Panc1 (cell line): ENCODE results near the gene PLA2G2D. TPM values are rescaled to one million over a fixed set of nuclear protein-coding genes. Genes with fewer than 3 reads are reported as not detected.

Source experiments
- ATAC-seq: fragments of 200-7000 bp; cut with Tn5 transposase; 2 replicates; pipeline ENCODE4 v1.9.1; 2020; ENCODE audit warnings: mild to moderate bottlenecking, moderate library complexity
- BruUV-seq: library from RNA; stranded (reverse); fragments of 400-500 nt; replicated peaks from 2 replicates; lab custom pipeline; 2021; lab: Mats Ljungman, UMichigan
- CTCF ChIA-PET: fragments of 300-600 bp; sonication (Branson Sonifier 250); formaldehyde crosslinking; loops from one replicate; lab custom pipeline; 2022; ENCODE audit warnings: antibody characterized with exemption; lab: Charles Lee
- POLR2A ChIA-PET: fragments of 300-600 bp; sonication (Branson Sonifier 250); formaldehyde crosslinking; loops from one replicate; lab custom pipeline; 2022; ENCODE audit warnings: antibody characterized with exemption; lab: Charles Lee
- DNase-seq: peaks from one replicate; pipeline ENCODE4 v3.0.0-alpha.2; 2010; ENCODE audit warnings: low read depth, low spot score
- H3K27ac ChIP-seq: 2 replicates; pipeline ENCODE4 v1.5.1; 2011; ENCODE audit warnings: mild to moderate bottlenecking, low read length, inconsistent platforms
- H3K27me3 ChIP-seq: fragments of 200-500 bp; sonication (Bioruptor generic); 2 replicates; pipeline ENCODE4 v1.6.0; 2014; ENCODE audit warnings: low read length, inconsistent platforms; ENCODE audit not compliant: control insufficient read depth, insufficient read depth
- H3K36me3 ChIP-seq: fragments of 200-500 bp; sonication (Bioruptor generic); 2 replicates; pipeline ENCODE4 v1.5.1; 2014; ENCODE audit warnings: inconsistent platforms, mild to moderate bottlenecking, low read length, moderate library complexity; ENCODE audit not compliant: control insufficient read depth, insufficient read depth
- H3K4me1 ChIP-seq: 2 replicates; pipeline ENCODE4 v1.5.1; 2011; ENCODE audit warnings: inconsistent platforms, mild to moderate bottlenecking, low read length, moderate library complexity; ENCODE audit not compliant: control insufficient read depth, insufficient read depth
- H3K4me3 ChIP-seq, 2 experiments: 2 replicates each; pipeline ENCODE4 v1.5.1; 2011 to 2012; ENCODE audit warnings: low read depth in 2 of 2, low read length in 2 of 2, mild to moderate bottlenecking in 2 of 2, inconsistent platforms in 1 of 2, moderate library complexity in 1 of 2
- H3K9me3 ChIP-seq: fragments of 200-500 bp; sonication (Bioruptor generic); 2 replicates; pipeline ENCODE4 v1.5.1; 2014; ENCODE audit warnings: low read depth, mild to moderate bottlenecking, inconsistent platforms, low read length, moderate library complexity; ENCODE audit not compliant: control insufficient read depth, insufficient read depth
- POLR2AphosphoS5 ChIP-seq: IDR thresholded peaks from 2 replicates; pipeline ENCODE4 v1.6.1; 2012; ENCODE audit warnings: mild to moderate bottlenecking, low read depth, low read length, moderate library complexity
- SIN3A ChIP-seq: IDR thresholded peaks from 2 replicates; pipeline ENCODE4 v1.6.1; 2012; ENCODE audit warnings: low read depth, mild to moderate bottlenecking, low read length, moderate library complexity, borderline replicate concordance; ENCODE audit not compliant: insufficient read depth
- TCF7L2 ChIP-seq: IDR thresholded peaks from 2 replicates; pipeline ENCODE4 v1.6.1; 2011; ENCODE audit warnings: mild to moderate bottlenecking, low read depth, low read length, inconsistent platforms
- in situ Hi-C: cut with HindIII; loops from 2 replicates; pipeline ENCODE4 v1.10.0; 2016; ENCODE audit warnings: low sequenced_read_pairs, low pct_unique_long_range_greater_than_20kb
- intact Hi-C: fragments of 100-400 bp; cut with micrococcal nuclease; formaldehyde crosslinking; loops from one replicate; pipeline ENCODE4 v1.10.0; 2022; ENCODE audit not compliant: unreplicated experiment
- total RNA-seq: library from RNA; stranded (reverse); gene quantifications from one replicate; pipeline ENCODE4 v1.2.1, GENCODE V29; 2021; ENCODE audit not compliant: unreplicated experiment
- TF ChIP-seq, protein P1 (sequence below): fragments of 450-650 bp; IDR thresholded peaks from 2 replicates; pipeline ENCODE4 v1.5.1; 2017; ENCODE audit warnings: mild to moderate bottlenecking
- TF ChIP-seq, protein P2 (sequence below), 2 experiments: IDR thresholded peaks; 2 replicates each; pipeline ENCODE4 v1.6.1; 2011 to 2012; ENCODE audit warnings: low read depth in 2 of 2, control low read depth in 1 of 2, low read length in 1 of 2, mild to moderate bottlenecking in 1 of 2, moderate library complexity in 1 of 2; ENCODE audit not compliant: insufficient read depth in 1 of 2

Gene PLA2G2D
- total RNA-seq, 1 experiment from 2014 or later: not detected

DNA sequence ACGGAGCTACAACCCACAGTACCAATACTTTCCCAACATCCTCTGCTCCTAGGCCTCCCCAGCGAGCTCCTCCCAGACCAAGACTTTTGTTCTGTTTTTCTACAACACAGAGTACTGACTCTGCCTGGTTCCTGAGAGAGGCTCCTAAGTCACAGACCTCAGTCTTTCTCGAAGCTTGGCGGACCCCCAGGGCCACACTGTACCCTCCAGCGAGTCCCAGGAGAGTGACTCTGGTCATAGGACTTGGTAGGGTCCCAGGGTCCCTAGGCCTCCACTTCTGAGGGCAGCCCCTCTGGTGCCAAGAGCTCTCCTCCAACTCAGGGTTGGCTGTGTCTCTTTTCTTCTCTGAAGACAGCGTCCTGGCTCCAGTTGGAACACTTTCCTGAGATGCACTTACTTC lies 28.7 kb downstream of the PLA2G2D start:
- BruUV-seq: no TSS peak
- in situ Hi-C loops (no loop called here), intact Hi-C loops (no loop called here)
- Histone ChIP-seq H3K9me3 (no peaks in the 10 kb centered on the region), H3K27me3 (peaks cover 10% of the 10 kb centered on the region), H3K36me3 (no peaks in the 10 kb centered on the region), H3K27ac (no peak overlapping the region), H3K4me1 (no peaks in the 10 kb centered on the region), H3K4me3 (no peak overlapping the region)
- DNase-seq (no peak), ATAC-seq (no peak)
- TF ChIP-seq TCF7L2: no peak
- TF ChIP-seq SIN3A: no peak
- TF ChIP-seq POLR2AphosphoS5: no peak
- TF ChIP-seq, protein P1, sequence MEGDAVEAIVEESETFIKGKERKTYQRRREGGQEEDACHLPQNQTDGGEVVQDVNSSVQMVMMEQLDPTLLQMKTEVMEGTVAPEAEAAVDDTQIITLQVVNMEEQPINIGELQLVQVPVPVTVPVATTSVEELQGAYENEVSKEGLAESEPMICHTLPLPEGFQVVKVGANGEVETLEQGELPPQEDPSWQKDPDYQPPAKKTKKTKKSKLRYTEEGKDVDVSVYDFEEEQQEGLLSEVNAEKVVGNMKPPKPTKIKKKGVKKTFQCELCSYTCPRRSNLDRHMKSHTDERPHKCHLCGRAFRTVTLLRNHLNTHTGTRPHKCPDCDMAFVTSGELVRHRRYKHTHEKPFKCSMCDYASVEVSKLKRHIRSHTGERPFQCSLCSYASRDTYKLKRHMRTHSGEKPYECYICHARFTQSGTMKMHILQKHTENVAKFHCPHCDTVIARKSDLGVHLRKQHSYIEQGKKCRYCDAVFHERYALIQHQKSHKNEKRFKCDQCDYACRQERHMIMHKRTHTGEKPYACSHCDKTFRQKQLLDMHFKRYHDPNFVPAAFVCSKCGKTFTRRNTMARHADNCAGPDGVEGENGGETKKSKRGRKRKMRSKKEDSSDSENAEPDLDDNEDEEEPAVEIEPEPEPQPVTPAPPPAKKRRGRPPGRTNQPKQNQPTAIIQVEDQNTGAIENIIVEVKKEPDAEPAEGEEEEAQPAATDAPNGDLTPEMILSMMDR: no peak
- TF ChIP-seq, protein P2, sequence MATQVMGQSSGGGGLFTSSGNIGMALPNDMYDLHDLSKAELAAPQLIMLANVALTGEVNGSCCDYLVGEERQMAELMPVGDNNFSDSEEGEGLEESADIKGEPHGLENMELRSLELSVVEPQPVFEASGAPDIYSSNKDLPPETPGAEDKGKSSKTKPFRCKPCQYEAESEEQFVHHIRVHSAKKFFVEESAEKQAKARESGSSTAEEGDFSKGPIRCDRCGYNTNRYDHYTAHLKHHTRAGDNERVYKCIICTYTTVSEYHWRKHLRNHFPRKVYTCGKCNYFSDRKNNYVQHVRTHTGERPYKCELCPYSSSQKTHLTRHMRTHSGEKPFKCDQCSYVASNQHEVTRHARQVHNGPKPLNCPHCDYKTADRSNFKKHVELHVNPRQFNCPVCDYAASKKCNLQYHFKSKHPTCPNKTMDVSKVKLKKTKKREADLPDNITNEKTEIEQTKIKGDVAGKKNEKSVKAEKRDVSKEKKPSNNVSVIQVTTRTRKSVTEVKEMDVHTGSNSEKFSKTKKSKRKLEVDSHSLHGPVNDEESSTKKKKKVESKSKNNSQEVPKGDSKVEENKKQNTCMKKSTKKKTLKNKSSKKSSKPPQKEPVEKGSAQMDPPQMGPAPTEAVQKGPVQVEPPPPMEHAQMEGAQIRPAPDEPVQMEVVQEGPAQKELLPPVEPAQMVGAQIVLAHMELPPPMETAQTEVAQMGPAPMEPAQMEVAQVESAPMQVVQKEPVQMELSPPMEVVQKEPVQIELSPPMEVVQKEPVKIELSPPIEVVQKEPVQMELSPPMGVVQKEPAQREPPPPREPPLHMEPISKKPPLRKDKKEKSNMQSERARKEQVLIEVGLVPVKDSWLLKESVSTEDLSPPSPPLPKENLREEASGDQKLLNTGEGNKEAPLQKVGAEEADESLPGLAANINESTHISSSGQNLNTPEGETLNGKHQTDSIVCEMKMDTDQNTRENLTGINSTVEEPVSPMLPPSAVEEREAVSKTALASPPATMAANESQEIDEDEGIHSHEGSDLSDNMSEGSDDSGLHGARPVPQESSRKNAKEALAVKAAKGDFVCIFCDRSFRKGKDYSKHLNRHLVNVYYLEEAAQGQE (IDR thresholded peaks at IDR 0.05; ENCODE audit: insufficient read depth in 1 of 2, low read depth in 2 of 2, low read length in 1 of 2): no peak
- ChIA-PET POLR2A (no interaction called here), CTCF (no interaction called here)

DNA sequence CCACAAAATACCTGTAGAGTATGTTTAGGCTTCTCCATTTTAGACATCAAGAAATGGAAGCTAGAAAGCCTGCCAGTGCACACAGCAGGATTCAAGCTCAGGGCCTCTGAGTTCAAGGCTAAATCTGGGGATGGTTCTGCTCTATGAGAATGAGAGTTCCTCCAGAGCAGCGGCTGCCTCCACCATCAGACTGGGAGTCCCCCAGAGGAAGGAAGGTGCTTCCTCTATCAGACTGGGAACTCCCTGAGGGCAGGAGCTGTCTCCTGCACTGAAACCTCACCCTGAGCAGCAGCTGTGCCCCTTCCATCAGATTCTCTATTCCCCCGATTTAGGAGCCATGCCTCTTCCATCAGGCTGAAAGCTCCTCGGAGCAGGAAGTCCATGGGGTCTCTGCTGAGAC lies 29.2 kb downstream of the PLA2G2D start:
- intact Hi-C loops: no loop called here
- no peak for TF ChIP-seq SIN3A
- TF ChIP-seq, protein P1: no peak
- TF ChIP-seq TCF7L2: no peak
- TF ChIP-seq POLR2AphosphoS5: no peak
- TF ChIP-seq, protein P2 (IDR thresholded peaks at IDR 0.05; ENCODE audit: insufficient read depth in 1 of 2, low read depth in 2 of 2, low read length in 1 of 2): no peak
- ATAC-seq (no peak), DNase-seq (no peak)
- ChIA-PET POLR2A (no interaction called here), CTCF (no interaction called here)
- no peak overlapping the region for H3K4me3 ChIP-seq
- no peaks in the 10 kb centered on the region for H3K36me3 ChIP-seq
- no TSS peak for BruUV-seq
- in situ Hi-C loops: no loop called here
- H3K27ac ChIP-seq: no peak overlapping the region
- H3K4me1 ChIP-seq: no peaks in the 10 kb centered on the region
- H3K9me3 ChIP-seq: no peaks in the 10 kb centered on the region
- peaks cover 10% of the 10 kb centered on the region for H3K27me3 ChIP-seq
